NT2/D1 (cell line): ENCODE measurements around the gene PARP3.

Source experiments
- YY1 ChIP-seq: IDR thresholded peaks from 2 replicates; pipeline ENCODE4 v1.6.1; 2011; ENCODE audit not compliant: insufficient read length, insufficient read depth
- ZNF274 ChIP-seq: IDR thresholded peaks from 2 replicates; pipeline ENCODE4 v1.6.1; 2011; ENCODE audit warnings: mild to moderate bottlenecking, low read depth, low read length

GRCh38 chr3:51970606-51971300 lies 28.6 kb downstream of the PARP3 start:
- TF ChIP-seq YY1 = no peak
- TF ChIP-seq ZNF274 = no peak
